HepG2 (cell line): ENCODE data around the gene HOXA9. TPM values are rescaled to one million over a fixed set of nuclear protein-coding genes. Genes with fewer than 3 reads are reported as not detected.

ENCODE experiments used
- ELF3 ChIP-seq: IDR thresholded peaks from 2 replicates; pipeline ENCODE4 v1.6.1; 2016; ENCODE audit warnings: missing genetic modification reagents, missing compliant biosample characterization
- ESRRA ChIP-seq: sonication (generic); formaldehyde crosslinking; IDR thresholded peaks from 2 replicates; pipeline ENCODE4 v1.5.1; 2020; ENCODE audit warnings: mild to moderate bottlenecking, low read depth, missing genetic modification reagents
- IRF2 ChIP-seq: IDR thresholded peaks from 2 replicates; pipeline ENCODE4 v1.6.1; 2018; ENCODE audit warnings: missing genetic modification reagents, missing compliant biosample characterization
- KLF12 ChIP-seq: sonication (generic); formaldehyde crosslinking; IDR thresholded peaks from 2 replicates; pipeline ENCODE4 v1.4.0; 2020; ENCODE audit warnings: missing genetic modification reagents, borderline replicate concordance
- PHF8 ChIP-seq: sonication (generic); formaldehyde crosslinking; IDR thresholded peaks from 2 replicates; pipeline ENCODE4 v1.5.0; 2020; ENCODE audit warnings: missing genetic modification reagents
- SETDB1 ChIP-seq: sonication (generic); formaldehyde crosslinking; IDR thresholded peaks from 2 replicates; pipeline ENCODE4 v1.5.1; 2020; ENCODE audit warnings: missing genetic modification reagents, mild to moderate bottlenecking, borderline replicate concordance
- ZNF205 ChIP-seq: IDR thresholded peaks from 2 replicates; pipeline ENCODE4 v1.6.1; 2018; ENCODE audit warnings: missing biosample characterization, missing genetic modification reagents
- ZNF274 ChIP-seq: sonication (generic); formaldehyde crosslinking; IDR thresholded peaks from 2 replicates; pipeline ENCODE4 v1.5.1; 2020; ENCODE audit warnings: mild to moderate bottlenecking, missing genetic modification reagents
- ZNF337 ChIP-seq: sonication (generic); formaldehyde crosslinking; IDR thresholded peaks from 2 replicates; pipeline ENCODE4 v1.5.1; 2020; ENCODE audit warnings: missing genetic modification reagents, low read depth, mild to moderate bottlenecking, borderline replicate concordance
- ZNF446 ChIP-seq: sonication (generic); formaldehyde crosslinking; IDR thresholded peaks from 2 replicates; pipeline ENCODE4 v1.5.0; 2020; ENCODE audit warnings: mild to moderate bottlenecking, missing genetic modification reagents
- polyA plus RNA-seq, 8 experiments: library from polyadenylated mRNA; depleted of rRNA in 3 of 8; stranded (reverse) in 7 of 8; unstranded in 1 of 8; fragments of >200 nt; fragmentation: Illumina TruSeq in 4 of 8; extraction: Trizol in 4 of 8; gene quantifications; 2 replicates each; pipeline versions ENCODE4 v1.2.1 to v1.2.3, GENCODE V29; 2011 to 2016; ENCODE audit warnings: low read depth in 4 of 8, missing spikeins in 1 of 8, mixed read lengths in 1 of 8; ENCODE audit not compliant: insufficient read depth in 1 of 8
- total RNA-seq, 5 experiments: library from RNA; depleted of rRNA; stranded (reverse); fragments of >200 nt; fragmentation: Illumina TruSeq; extraction: Trizol; gene quantifications; 2 replicates each; pipeline ENCODE4 v1.2.3, GENCODE V29; 2016; ENCODE audit warnings: low read depth in 1 of 5
- TF ChIP-seq, protein P1 (sequence below): sonication (generic); formaldehyde crosslinking; IDR thresholded peaks from 2 replicates; pipeline ENCODE4 v1.5.1; 2020; ENCODE audit warnings: mild to moderate bottlenecking, missing genetic modification reagents, moderate library complexity
- TF ChIP-seq, protein P2 (sequence below), 2 experiments: sonication (generic) in 1 of 2; formaldehyde crosslinking in 1 of 2; IDR thresholded peaks; 2 replicates each; pipeline versions ENCODE4 v1.4.0 to v1.6.1; 2016 to 2020; ENCODE audit warnings: borderline replicate concordance in 1 of 2, low read depth in 1 of 2, mild to moderate bottlenecking in 1 of 2, missing genetic modification reagents in 1 of 2

HOXA9 gene
- total and polyA plus RNA-seq, 2 of the 13 experiments (the other 11 are each of a cell fraction or from before 2014, with no cell fraction given), result not detected

DNA sequence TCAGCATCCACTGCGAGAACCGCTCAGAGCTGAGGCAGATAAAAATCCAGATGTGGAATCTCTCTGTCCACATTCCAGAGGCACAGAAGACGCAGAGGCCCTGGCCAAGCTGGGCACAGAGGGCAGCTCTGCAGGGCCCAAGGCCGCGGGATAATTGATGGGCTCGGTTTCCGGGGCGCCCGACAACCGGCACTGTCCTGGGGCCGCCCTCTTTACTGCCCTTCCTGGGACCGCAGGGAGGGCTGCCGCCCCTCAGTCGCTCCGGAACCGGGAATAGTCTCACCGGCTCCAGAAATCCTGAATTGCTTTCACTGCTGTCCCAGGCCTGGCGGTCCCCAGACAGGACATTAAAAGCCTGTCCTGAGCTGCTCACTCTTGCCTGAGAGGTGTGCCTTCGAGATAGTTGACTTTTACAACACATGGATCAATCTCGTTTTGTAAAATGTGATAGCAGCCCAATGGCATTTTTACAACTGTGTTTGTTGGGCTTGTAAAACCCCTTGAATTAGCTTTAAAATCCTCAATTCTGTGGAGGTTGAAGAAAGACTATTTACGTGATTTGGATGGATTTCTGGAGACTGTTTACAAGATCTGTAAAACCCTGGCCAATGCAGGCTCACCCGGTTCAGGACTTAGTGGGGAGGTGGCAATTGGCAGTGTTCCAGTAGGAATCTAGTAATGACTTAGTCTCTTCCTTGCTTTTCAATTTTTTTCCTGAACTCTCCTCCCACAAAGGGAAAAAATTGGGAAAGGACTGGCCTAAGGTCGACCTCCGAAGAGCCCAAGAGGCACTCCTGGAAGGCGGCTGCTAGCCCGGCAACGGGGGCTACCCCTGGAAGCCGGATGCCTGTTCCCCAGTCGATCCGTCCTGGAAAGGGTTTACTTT, 16.3 kb downstream of the HOXA9 start (continued):
- TF ChIP-seq PHF8 (CRISPR knock-in tag), result 0 out of 2 replicates have a peak, but pooled peaks have one; percentile 8
- TF ChIP-seq, protein P1, sequence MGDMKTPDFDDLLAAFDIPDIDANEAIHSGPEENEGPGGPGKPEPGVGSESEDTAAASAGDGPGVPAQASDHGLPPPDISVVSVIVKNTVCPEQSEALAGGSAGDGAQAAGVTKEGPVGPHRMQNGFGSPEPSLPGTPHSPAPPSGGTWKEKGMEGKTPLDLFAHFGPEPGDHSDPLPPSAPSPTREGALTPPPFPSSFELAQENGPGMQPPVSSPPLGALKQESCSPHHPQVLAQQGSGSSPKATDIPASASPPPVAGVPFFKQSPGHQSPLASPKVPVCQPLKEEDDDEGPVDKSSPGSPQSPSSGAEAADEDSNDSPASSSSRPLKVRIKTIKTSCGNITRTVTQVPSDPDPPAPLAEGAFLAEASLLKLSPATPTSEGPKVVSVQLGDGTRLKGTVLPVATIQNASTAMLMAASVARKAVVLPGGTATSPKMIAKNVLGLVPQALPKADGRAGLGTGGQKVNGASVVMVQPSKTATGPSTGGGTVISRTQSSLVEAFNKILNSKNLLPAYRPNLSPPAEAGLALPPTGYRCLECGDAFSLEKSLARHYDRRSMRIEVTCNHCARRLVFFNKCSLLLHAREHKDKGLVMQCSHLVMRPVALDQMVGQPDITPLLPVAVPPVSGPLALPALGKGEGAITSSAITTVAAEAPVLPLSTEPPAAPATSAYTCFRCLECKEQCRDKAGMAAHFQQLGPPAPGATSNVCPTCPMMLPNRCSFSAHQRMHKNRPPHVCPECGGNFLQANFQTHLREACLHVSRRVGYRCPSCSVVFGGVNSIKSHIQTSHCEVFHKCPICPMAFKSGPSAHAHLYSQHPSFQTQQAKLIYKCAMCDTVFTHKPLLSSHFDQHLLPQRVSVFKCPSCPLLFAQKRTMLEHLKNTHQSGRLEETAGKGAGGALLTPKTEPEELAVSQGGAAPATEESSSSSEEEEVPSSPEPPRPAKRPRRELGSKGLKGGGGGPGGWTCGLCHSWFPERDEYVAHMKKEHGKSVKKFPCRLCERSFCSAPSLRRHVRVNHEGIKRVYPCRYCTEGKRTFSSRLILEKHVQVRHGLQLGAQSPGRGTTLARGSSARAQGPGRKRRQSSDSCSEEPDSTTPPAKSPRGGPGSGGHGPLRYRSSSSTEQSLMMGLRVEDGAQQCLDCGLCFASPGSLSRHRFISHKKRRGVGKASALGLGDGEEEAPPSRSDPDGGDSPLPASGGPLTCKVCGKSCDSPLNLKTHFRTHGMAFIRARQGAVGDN (CRISPR knock-in tag), result peak; percentile 45; the same call in 1 of the 2 replicates
- TF ChIP-seq, protein P2, sequence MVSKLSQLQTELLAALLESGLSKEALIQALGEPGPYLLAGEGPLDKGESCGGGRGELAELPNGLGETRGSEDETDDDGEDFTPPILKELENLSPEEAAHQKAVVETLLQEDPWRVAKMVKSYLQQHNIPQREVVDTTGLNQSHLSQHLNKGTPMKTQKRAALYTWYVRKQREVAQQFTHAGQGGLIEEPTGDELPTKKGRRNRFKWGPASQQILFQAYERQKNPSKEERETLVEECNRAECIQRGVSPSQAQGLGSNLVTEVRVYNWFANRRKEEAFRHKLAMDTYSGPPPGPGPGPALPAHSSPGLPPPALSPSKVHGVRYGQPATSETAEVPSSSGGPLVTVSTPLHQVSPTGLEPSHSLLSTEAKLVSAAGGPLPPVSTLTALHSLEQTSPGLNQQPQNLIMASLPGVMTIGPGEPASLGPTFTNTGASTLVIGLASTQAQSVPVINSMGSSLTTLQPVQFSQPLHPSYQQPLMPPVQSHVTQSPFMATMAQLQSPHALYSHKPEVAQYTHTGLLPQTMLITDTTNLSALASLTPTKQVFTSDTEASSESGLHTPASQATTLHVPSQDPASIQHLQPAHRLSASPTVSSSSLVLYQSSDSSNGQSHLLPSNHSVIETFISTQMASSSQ (IDR thresholded peaks at IDR 0.05; ENCODE audit: low read depth), result no peak
- TF ChIP-seq, protein P2 (CRISPR knock-in tag; IDR thresholded peaks at IDR 0.05; ENCODE audit: borderline replicate concordance), result no peak
- TF ChIP-seq SETDB1 (CRISPR knock-in tag), result no peak
- no peak for TF ChIP-seq ZNF274 (CRISPR knock-in tag)
- TF ChIP-seq KLF12 (CRISPR knock-in tag), result no peak
- TF ChIP-seq IRF2 (CRISPR knock-in tag), result no peak
- no peak for TF ChIP-seq ESRRA (CRISPR knock-in tag)
- TF ChIP-seq ZNF337 (CRISPR knock-in tag), result 0 out of 2 replicates have a peak, but pooled peaks have one; percentile 10
- no peak for TF ChIP-seq ZNF446 (CRISPR knock-in tag)
- TF ChIP-seq ELF3 (CRISPR knock-in tag), result no peak
- TF ChIP-seq ZNF205 (CRISPR knock-in tag), result peak; percentile 77; the same call in 1 of the 2 replicates
